PC-9 (cell line): ENCODE data around the gene ARHGAP10. TPM values are rescaled to one million over a fixed set of nuclear protein-coding genes. Genes with fewer than 3 reads are reported as not detected.
A peak's percentile ranks its signal among the peaks of the same experiment; 100 is the strongest.

Experiments
- BruUV-seq: library from RNA; stranded (reverse); fragments of 400-500 nt; replicated peaks from 2 replicates; lab custom pipeline; 2021; lab: Mats Ljungman, UMichigan
- CTCF ChIA-PET: fragments of 300-600 bp; sonication (Branson Sonifier 250); formaldehyde crosslinking; loops from one replicate; lab custom pipeline; 2022; ENCODE audit warnings: antibody characterized with exemption; lab: Charles Lee
- POLR2A ChIA-PET: fragments of 300-600 bp; sonication (Branson Sonifier 250); formaldehyde crosslinking; loops from one replicate; lab custom pipeline; 2022; ENCODE audit warnings: antibody characterized with exemption; ENCODE audit not compliant: unreplicated experiment; lab: Charles Lee
- DNase-seq, 2 experiments: peaks; one replicate each; pipeline versions ENCODE4 v3.0.0 to v3.0.0-alpha.2; 2015 to 2022; ENCODE audit warnings: mixed read lengths in 1 of 2
- H2AFZ ChIP-seq: fragments of 200-600 bp; sonication (generic); 2 replicates; pipeline ENCODE4 v1.8.1; 2017; ENCODE audit warnings: antibody characterized with exemption
- H3F3A ChIP-seq: fragments of 200-600 bp; sonication (generic); 2 replicates; pipeline ENCODE4 v1.8.1; 2017; ENCODE audit warnings: antibody characterized with exemption, mild to moderate bottlenecking, low read depth; ENCODE audit not compliant: insufficient read depth
- H3K27ac ChIP-seq: fragments of 200-600 bp; sonication (generic); 2 replicates; pipeline ENCODE4 v1.6.1; 2016; ENCODE audit warnings: mixed run types
- H3K27me3 ChIP-seq: fragments of 200-600 bp; sonication (generic); 2 replicates; pipeline ENCODE4 v1.6.1; 2016; ENCODE audit warnings: low read depth, mixed run types; ENCODE audit not compliant: insufficient read depth
- H3K36me3 ChIP-seq: fragments of 200-600 bp; sonication (generic); 2 replicates; pipeline ENCODE4 v1.6.1; 2016; ENCODE audit warnings: low read depth, mixed run types
- H3K4me1 ChIP-seq: fragments of 200-600 bp; sonication (generic); replicated peaks from 2 replicates; pipeline ENCODE4 v1.6.1; 2016; ENCODE audit warnings: mixed run types; ENCODE audit not compliant: insufficient read depth
- H3K4me2 ChIP-seq: fragments of 200-600 bp; sonication (generic); 2 replicates; pipeline ENCODE4 v1.6.1; 2017; ENCODE audit warnings: mixed run types
- H3K4me3 ChIP-seq: fragments of 200-600 bp; sonication (generic); 2 replicates; pipeline ENCODE4 v1.6.1; 2016; ENCODE audit warnings: mixed run types
- H3K79me2 ChIP-seq: fragments of 200-600 bp; sonication (generic); 2 replicates; pipeline ENCODE4 v1.6.1; 2017; ENCODE audit warnings: low read depth, mixed run types
- H3K9me2 ChIP-seq: fragments of 200-600 bp; sonication (generic); 2 replicates; pipeline ENCODE4 v1.8.1; 2017; ENCODE audit warnings: mild to moderate bottlenecking; ENCODE audit not compliant: insufficient read depth
- H3K9me3 ChIP-seq: fragments of 200-600 bp; sonication (generic); 2 replicates; pipeline ENCODE4 v1.8.1; 2016; ENCODE audit warnings: low read depth; ENCODE audit not compliant: insufficient read depth
- H4K20me1 ChIP-seq: fragments of 200-600 bp; sonication (generic); 2 replicates; pipeline ENCODE4 v1.8.1; 2017; ENCODE audit not compliant: insufficient read depth
- EZH2 ChIP-seq: fragments of 200-600 bp; sonication (generic); IDR thresholded peaks from 2 replicates; pipeline ENCODE4 v1.8.0; 2017; ENCODE audit warnings: antibody characterized with exemption, low read depth
- intact Hi-C: fragments of 100-400 bp; cut with micrococcal nuclease; formaldehyde crosslinking; loops from one replicate; pipeline ENCODE4 v1.10.0; 2022; ENCODE audit not compliant: unreplicated experiment
- total RNA-seq: library from RNA; stranded (reverse); gene quantifications from 2 replicates; pipeline ENCODE4 v1.2.3, GENCODE V29; 2021
- TF ChIP-seq, protein P1 (sequence below): fragments of 200-600 bp; sonication (generic); conservative IDR thresholded peaks from 2 replicates; pipeline ENCODE4 v1.6.1; 2017; ENCODE audit warnings: mixed run types, antibody characterized with exemption, mild to moderate bottlenecking, moderate library complexity

The ARHGAP10 gene
- total RNA-seq, 1 experiment from 2014 or later: 27.5 TPM

DNA sequence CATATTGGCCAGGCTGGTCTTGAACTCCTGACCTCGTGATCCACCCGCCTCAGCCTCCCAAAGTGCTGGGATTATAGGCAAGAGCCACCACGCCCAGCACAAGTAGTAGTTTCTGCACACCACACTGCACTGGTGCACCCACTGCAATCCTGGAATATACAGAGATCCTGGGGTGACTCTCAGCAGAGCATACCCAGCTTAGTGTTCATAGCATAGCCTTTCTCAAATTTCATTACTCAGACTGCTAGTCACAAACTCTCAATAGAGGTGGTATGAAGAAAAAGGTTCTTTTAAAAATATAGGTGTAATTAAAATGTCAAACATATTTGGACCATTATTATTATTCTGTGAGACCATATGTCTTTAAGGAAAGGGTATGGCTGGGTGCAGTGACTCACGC, 6.2 kb upstream of the ARHGAP10 start:
- DNase-seq: peak in 1 of 2 experiments; percentile 51
- POLR2A ChIA-PET: interaction anchor here (0.6 to 0.7 kb wide), 2 partner anchors 51 to 59 kb away, joined by 4 to 7 read pairs; no protein-coding TSS in a partner anchor

DNA sequence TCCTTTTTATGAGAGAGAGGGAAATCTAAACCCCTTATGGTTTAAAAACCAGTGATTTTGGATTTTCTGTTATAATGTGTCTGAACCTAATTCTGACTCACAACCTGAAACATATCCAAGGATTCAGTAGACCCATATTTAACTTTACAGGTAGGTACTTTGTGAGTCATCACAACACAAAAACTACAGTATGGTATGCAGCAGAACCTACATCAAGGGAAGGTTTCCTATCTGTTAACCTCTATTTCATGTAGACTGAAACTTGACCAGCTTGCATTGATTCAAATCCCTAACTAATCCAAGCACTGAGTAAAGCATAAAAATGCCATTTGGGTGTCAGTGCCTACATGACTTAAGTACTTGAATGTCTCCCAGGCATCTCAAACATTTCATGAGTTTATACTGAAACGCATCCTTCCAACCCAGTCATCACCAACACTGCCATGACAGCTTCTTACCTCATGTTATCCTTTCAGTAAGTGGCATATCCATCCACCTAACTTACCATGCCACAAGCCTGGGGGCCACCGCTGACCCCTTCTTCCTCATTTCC, 4.3 kb upstream of the ARHGAP10 start:
- no peaks in the 10 kb centered on the region for H3K36me3 ChIP-seq
- H3K4me2 ChIP-seq: no peak overlapping the region
- H3K27ac ChIP-seq: 0 out of 2 replicates have a peak overlapping the region, but pooled peaks have one; percentile 4
- CTCF ChIA-PET: interaction anchor here (0.6 to 1.2 kb wide), 3 partner anchors 10 to 184 kb away, joined by 3 read pairs; partner anchors contain the start of gene PRMT9
- no peak overlapping the region for H2AFZ ChIP-seq
- intact Hi-C loops: no loop called here
- POLR2A ChIA-PET: interaction anchor here (0.6 kb wide), 1 partner anchor 39 kb away, joined by 6 read pairs; no protein-coding TSS in a partner anchor
- BruUV-seq: no TSS peak
- H4K20me1 ChIP-seq: no peaks in the 10 kb centered on the region
- peaks cover 9% of the 10 kb centered on the region for H3F3A ChIP-seq
- H3K4me1 ChIP-seq: peaks cover 19% of the 10 kb centered on the region; the same call in 1 of the 2 replicates
- no peaks in the 10 kb centered on the region for H3K9me2 ChIP-seq
- TF ChIP-seq, protein P1, sequence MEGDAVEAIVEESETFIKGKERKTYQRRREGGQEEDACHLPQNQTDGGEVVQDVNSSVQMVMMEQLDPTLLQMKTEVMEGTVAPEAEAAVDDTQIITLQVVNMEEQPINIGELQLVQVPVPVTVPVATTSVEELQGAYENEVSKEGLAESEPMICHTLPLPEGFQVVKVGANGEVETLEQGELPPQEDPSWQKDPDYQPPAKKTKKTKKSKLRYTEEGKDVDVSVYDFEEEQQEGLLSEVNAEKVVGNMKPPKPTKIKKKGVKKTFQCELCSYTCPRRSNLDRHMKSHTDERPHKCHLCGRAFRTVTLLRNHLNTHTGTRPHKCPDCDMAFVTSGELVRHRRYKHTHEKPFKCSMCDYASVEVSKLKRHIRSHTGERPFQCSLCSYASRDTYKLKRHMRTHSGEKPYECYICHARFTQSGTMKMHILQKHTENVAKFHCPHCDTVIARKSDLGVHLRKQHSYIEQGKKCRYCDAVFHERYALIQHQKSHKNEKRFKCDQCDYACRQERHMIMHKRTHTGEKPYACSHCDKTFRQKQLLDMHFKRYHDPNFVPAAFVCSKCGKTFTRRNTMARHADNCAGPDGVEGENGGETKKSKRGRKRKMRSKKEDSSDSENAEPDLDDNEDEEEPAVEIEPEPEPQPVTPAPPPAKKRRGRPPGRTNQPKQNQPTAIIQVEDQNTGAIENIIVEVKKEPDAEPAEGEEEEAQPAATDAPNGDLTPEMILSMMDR: no peak
- no peak for TF ChIP-seq EZH2
- no peaks in the 10 kb centered on the region for H3K9me3 ChIP-seq
- no peak overlapping the region for H3K4me3 ChIP-seq
- H3K79me2 ChIP-seq: peaks cover 4% of the 10 kb centered on the region; the same call in 1 of the 2 replicates
- DNase-seq: peak in 1 of 2 experiments; percentile 56
- no peaks in the 10 kb centered on the region for H3K27me3 ChIP-seq

More for the DNA sequence above, 6.2 kb upstream of the ARHGAP10 start:
- H3K79me2 ChIP-seq: no peaks in the 10 kb centered on the region
- no peaks in the 10 kb centered on the region for H3K9me2 ChIP-seq
- no peak overlapping the region for H2AFZ ChIP-seq
- no peaks in the 10 kb centered on the region for H4K20me1 ChIP-seq
- no peak overlapping the region for H3K27ac ChIP-seq
- peaks cover 18% of the 10 kb centered on the region; the same call in 1 of the 2 replicates for H3K4me1 ChIP-seq
- no peak overlapping the region for H3K4me2 ChIP-seq
- BruUV-seq: no TSS peak
- no peaks in the 10 kb centered on the region; the same call in 1 of the 2 replicates for H3F3A ChIP-seq
- no peaks in the 10 kb centered on the region for H3K36me3 ChIP-seq
- intact Hi-C loops: no loop called here
- CTCF ChIA-PET: interaction anchor here (0.8 kb wide), 1 partner anchor 141 kb away, joined by 4 read pairs; no protein-coding TSS in a partner anchor
- H3K4me3 ChIP-seq: no peak overlapping the region
- H3K27me3 ChIP-seq: no peaks in the 10 kb centered on the region
- H3K9me3 ChIP-seq: no peaks in the 10 kb centered on the region
- TF ChIP-seq EZH2: no peak
- TF ChIP-seq, protein P1: no peak

- Histone ChIP-seq H3K9me2 (no peaks in the 10 kb centered on the region), H3K79me2 (peaks cover 32% of the 10 kb centered on the region), H3K4me1 (peaks cover 43% of the 10 kb centered on the region), H3K4me2 (peak overlapping the region; percentile 97), H2AFZ (0 out of 2 replicates have a peak overlapping the region, but pooled peaks have one; percentile 93), H3K4me3 (peak overlapping the region; percentile 85; the same call in 1 of the 2 replicates), H3K9me3 (no peaks in the 10 kb centered on the region), H3K36me3 (no peaks in the 10 kb centered on the region), H3F3A (peaks cover 27% of the 10 kb centered on the region), H3K27ac (no peak overlapping the region), H3K27me3 (no peaks in the 10 kb centered on the region), H4K20me1 (no peaks in the 10 kb centered on the region)
- no TSS peak for BruUV-seq
- intact Hi-C loops: no loop called here
- POLR2A ChIA-PET: no interaction called here
- CTCF ChIA-PET: interaction anchor here (0.7 kb wide), 1 partner anchor 21 kb away, joined by 6 read pairs; no protein-coding TSS in a partner anchor
- DNase-seq: no peak
- no peak for TF ChIP-seq EZH2
- TF ChIP-seq, protein P1: no peak
Observed at GRCh38 chr4:147730333-147730732, 1.6 kb upstream of the ARHGAP10 start.
